Measurements from ENCODE around the gene SEC14L2.

The SEC14L2 gene

GRCh38 chr22:30396871-30397655 lies at the start of gene SEC14L2:
Gene SEC14L2 (plus strand): TSS chr22:30397018. CDS start chr22:30397117, 99 bp downstream.
- peak; percentile 49 for DNase-seq (ENCODE audit: low read depth)

- no peak for DNase-seq (ENCODE audit: low read depth)
These were observed 49.4 kb upstream of the SEC14L2 start for GRCh38 chr22:30347255-30347892.

- no peak for DNase-seq (ENCODE audit: low read depth)
These were observed 48.4 kb upstream of the SEC14L2 start for GRCh38 chr22:30348404-30348803.

GRCh38 chr22:30348809-30349208 lies 48.0 kb upstream of the SEC14L2 start:
- DNase-seq (ENCODE audit: low read depth) = no peak

GRCh38 chr22:30351226-30351625 lies 45.6 kb upstream of the SEC14L2 start:
- no peak for DNase-seq (ENCODE audit: low read depth)

- DNase-seq (ENCODE audit: low read depth) = no peak
These were observed 42.2 kb upstream of the SEC14L2 start for GRCh38 chr22:30354644-30355043.

- peak; percentile 83 for DNase-seq (ENCODE audit: low read depth)
These were observed 40.2 kb upstream of the SEC14L2 start, which contains the start of the genes CCDC157 and SF3A1 for GRCh38 chr22:30356449-30357235. Gene CCDC157 (plus strand): TSS chr22:30357007. CDS start chr22:30366001, 8,994 bp downstream. Gene SF3A1 (minus strand): TSS chr22:30356894. CDS start chr22:30356792, 102 bp downstream.

- no peak for DNase-seq (ENCODE audit: low read depth)
These were observed 39.6 kb upstream of the SEC14L2 start for GRCh38 chr22:30357236-30357570.

GRCh38 chr22:30357650-30358215 lies 39.1 kb upstream of the SEC14L2 start:
- DNase-seq (ENCODE audit: low read depth) = no peak

- DNase-seq (ENCODE audit: low read depth) = no peak
These were observed 38.3 kb upstream of the SEC14L2 start for GRCh38 chr22:30358541-30358940.

GRCh38 chr22:30361916-30362650 lies 34.7 kb upstream of the SEC14L2 start:
- DNase-seq (ENCODE audit: low read depth) = no peak

- DNase-seq (ENCODE audit: low read depth) = no peak
These were observed 34.1 kb upstream of the SEC14L2 start for GRCh38 chr22:30362651-30363281.

- DNase-seq (ENCODE audit: low read depth) = no peak
These were observed 30.9 kb upstream of the SEC14L2 start for GRCh38 chr22:30365891-30366290.

GRCh38 chr22:30368420-30368819 lies 28.4 kb upstream of the SEC14L2 start:
- DNase-seq (ENCODE audit: low read depth) = no peak

GRCh38 chr22:30370641-30371230 lies 26.1 kb upstream of the SEC14L2 start:
- DNase-seq (ENCODE audit: low read depth) = no peak

GRCh38 chr22:30371321-30371720 lies 25.5 kb upstream of the SEC14L2 start:
- no peak for DNase-seq (ENCODE audit: low read depth)

- no peak for DNase-seq (ENCODE audit: low read depth)
These were observed 24.8 kb upstream of the SEC14L2 start for GRCh38 chr22:30371981-30372380.

- no peak for DNase-seq (ENCODE audit: low read depth)
These were observed 23.9 kb upstream of the SEC14L2 start for GRCh38 chr22:30372915-30373314.

- no peak for DNase-seq (ENCODE audit: low read depth)
These were observed 23.2 kb upstream of the SEC14L2 start for GRCh38 chr22:30373331-30374325.

Measured in stimulated activated CD8-positive, alpha-beta memory T cell treated with anti-CD3 and anti-CD28 coated beads, Interleukin-4, amount 100 ng/mL, for 24 hours (primary cell).